DMS 273 treated with DMSO at 0.1 percent for 48 hours (cell line): Measurements from ENCODE around the gene COLQ.

Experiments
- DNase-seq: peaks from one replicate; lab custom pipeline; 2025; lab: John Stamatoyannopoulos, UW

The COLQ gene

GRCh38 chr3:15454965-15455364 is 66.5 kb downstream of the COLQ start:
- DNase-seq, result no peak

DNA sequence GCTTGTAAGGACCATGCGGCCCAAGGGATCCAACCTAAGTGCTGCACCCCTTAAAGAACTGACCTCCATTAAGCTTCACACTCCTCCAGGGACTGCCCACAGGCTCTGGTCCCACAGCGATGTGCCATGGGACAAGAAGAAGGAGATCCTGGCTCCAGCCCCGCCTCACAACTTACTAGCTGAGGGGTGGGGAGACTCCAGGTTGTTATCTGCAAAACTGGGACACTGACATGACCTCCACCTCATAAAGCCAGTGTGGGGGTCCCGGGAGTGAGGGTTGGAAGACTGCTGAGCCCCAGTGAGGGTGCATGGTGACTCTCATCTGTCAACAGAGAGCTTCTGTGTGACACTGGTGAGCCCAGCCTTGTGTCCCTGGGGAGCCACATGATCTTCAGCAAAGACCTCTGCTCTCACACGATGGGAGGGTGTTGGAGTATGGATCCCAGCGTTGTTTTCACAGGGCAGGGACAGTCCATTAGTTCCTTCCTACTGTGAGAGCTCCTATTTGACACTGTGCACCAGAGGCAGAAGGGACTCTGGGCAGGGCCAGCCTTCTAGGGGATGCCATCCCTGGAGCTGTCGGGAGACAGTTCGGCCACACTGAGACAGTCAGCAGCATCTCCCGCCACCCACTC is 67.4 kb downstream of the COLQ start:
- no peak for DNase-seq

- no peak for DNase-seq
These were observed 68.0 kb downstream of the COLQ start for GRCh38 chr3:15453501-15453900.

- no peak for DNase-seq
These were observed 68.5 kb downstream of the COLQ start for GRCh38 chr3:15452961-15453360.

- no peak for DNase-seq
These were observed 69.3 kb downstream of the COLQ start for GRCh38 chr3:15452156-15452555.

- no peak for DNase-seq
These were observed 70.0 kb downstream of the COLQ start for GRCh38 chr3:15451216-15452113.

DNA sequence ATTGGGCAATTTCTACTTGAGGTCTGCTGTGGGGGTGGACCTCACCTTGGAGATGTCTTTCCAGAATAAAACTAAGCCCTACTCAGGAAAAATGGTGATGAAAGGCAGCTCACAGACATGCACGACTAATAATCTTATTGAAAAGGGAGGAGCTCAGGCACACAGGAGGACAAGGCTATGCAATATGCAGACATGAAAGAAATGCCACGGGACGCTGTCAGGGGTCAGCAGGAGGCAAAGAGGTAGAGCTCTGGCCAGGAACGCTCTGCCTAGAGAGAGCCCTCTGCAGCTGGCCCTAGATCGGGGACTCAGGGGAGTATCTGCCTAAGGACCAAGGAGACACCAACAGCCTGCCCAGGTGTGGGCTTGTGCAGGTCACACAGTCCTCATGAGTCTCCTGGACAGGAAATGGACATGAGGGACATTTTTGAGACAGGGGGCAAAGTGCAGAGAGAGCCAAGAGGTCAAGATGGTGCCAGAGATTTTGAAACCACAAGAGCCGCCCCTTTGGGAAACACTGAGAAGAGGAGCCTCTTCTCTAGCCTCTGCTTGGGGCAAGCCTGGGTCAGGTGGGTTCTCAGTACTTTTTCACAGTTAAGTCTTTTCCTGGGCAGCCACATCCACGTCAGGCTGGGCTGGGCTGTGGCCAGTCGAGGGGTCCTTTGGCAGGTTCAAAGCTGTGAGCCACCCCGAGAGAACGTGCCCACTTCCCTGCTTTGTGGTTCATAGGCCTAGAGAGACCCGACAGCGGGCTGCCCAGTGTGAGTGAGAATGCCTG is 70.9 kb downstream of the COLQ start:
- no peak for DNase-seq

GRCh38 chr3:15449489-15450224 is 71.8 kb downstream of the COLQ start:
- DNase-seq, result no peak

- DNase-seq, result no peak
These were observed 77.5 kb downstream of the COLQ start for GRCh38 chr3:15443826-15444524.

GRCh38 chr3:15440891-15441290 is 80.6 kb downstream of the COLQ start:
- no peak for DNase-seq

GRCh38 chr3:15439476-15439875 is 82.0 kb downstream of the COLQ start:
- DNase-seq, result no peak

- DNase-seq, result no peak
These were observed 82.5 kb downstream of the COLQ start for GRCh38 chr3:15438983-15439382.

GRCh38 chr3:15436246-15436645 is 85.3 kb downstream of the COLQ start:
- no peak for DNase-seq

DNA sequence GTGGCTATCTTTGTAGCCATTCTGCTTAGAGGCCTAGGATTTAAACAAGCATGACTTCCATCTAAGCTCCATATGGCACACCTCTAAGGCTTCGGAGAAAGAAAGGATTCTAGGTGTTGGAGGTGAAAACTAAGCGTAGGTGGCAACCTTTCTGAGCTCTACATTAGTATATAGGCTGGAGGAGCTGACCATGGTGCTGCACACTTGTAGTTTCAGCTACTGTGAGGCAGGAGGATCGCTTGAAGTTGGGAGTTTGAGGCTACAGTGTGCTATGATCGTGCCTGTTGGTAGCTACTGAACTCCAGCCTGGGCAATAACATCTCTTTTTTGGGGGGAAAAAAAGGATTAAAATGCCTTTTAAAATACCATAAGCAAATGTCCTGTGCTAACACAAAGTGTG is 86.8 kb downstream of the COLQ start:
- DNase-seq, result no peak

GRCh38 chr3:15433531-15433930 is 88.0 kb downstream of the COLQ start:
- no peak for DNase-seq

DNA sequence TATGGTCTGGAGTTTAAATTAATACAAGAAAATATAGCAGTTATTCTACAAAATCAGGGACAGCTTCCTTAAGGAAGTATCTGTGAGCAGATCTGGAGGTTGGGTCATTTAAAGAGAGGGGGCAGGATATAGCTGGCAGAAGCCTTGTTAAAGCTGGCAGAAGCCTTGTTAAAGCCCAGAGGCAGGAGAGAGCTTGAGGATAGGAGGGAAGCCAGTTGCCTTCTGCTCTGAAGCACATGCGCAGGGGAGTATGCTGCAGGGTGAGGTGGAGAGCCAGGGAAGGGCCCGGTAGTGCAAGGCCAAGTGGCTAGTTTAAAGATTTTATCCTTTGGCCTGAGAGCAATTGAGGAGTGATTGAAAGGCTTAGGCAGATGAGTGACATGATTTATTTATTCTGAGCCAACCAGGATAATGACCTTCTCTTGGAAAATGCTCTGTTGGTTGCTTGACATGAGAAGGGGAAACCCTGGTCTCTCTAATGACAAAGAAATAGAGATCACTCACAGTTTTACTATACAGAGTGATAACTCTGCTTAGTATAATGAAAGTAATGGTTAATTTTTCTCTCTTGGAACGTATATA is 90.2 kb downstream of the COLQ start:
- no peak for DNase-seq

GRCh38 chr3:15430624-15431023 is 90.9 kb downstream of the COLQ start:
- no peak for DNase-seq

GRCh38 chr3:15429080-15429479 is 92.4 kb downstream of the COLQ start:
- no peak for DNase-seq

GRCh38 chr3:15428539-15428938 is 93.0 kb downstream of the COLQ start:
- DNase-seq, result no peak

GRCh38 chr3:15427981-15428380 is 93.5 kb downstream of the COLQ start:
- DNase-seq, result no peak
